HG03280 (cell line): ENCODE measurements around the gene HOXA10.

Source experiments
- ATAC-seq: cut with Tn5 transposase; IDR thresholded peaks from one replicate; pipeline ENCODE4 v1.9.1; 2021; ENCODE audit warnings: mild to moderate bottlenecking, moderate library complexity; ENCODE audit not compliant: unreplicated experiment

HOXA10 gene

GRCh38 chr7:27157702-27158431 lies 16.3 kb downstream of the HOXA10 start:
- ATAC-seq = no peak

- no peak for ATAC-seq
Measured at GRCh38 chr7:27156916-27157701, 17.0 kb downstream of the HOXA10 start.

- no peak for ATAC-seq
Measured at GRCh38 chr7:27156508-27156898, 17.6 kb downstream of the HOXA10 start, which contains the start of gene HOXA7. Gene HOXA7, minus strand, starts transcription at chr7:27156675. Its CDS starts 130 bp downstream, at chr7:27156545.

GRCh38 chr7:27155816-27156507 lies 18.2 kb downstream of the HOXA10 start:
- ATAC-seq = no peak

GRCh38 chr7:27154901-27155815 lies 19.0 kb downstream of the HOXA10 start:
- ATAC-seq = no peak

GRCh38 chr7:27154369-27154768 lies 19.8 kb downstream of the HOXA10 start:
- ATAC-seq = no peak

GRCh38 chr7:27153526-27153925 lies 20.6 kb downstream of the HOXA10 start:
- no peak for ATAC-seq

GRCh38 chr7:27152816-27153442 lies 21.2 kb downstream of the HOXA10 start:
- no peak for ATAC-seq

GRCh38 chr7:27151931-27152815 lies 21.9 kb downstream of the HOXA10 start, which contains the start of gene HOXA3:
Gene HOXA3, minus strand, starts transcription at chr7:27152583. Its CDS starts 41,943 bp downstream, at chr7:27110640.
- ATAC-seq = no peak

GRCh38 chr7:27151341-27151930 lies 22.7 kb downstream of the HOXA10 start:
- no peak for ATAC-seq

GRCh38 chr7:27150568-27151340 lies 23.4 kb downstream of the HOXA10 start:
- ATAC-seq = peak; percentile 86

GRCh38 chr7:27149842-27150567 lies 24.1 kb downstream of the HOXA10 start:
- peak; percentile 6 for ATAC-seq

GRCh38 chr7:27148756-27149641 lies 25.1 kb downstream of the HOXA10 start:
- no peak for ATAC-seq

GRCh38 chr7:27148031-27148755 lies 25.9 kb downstream of the HOXA10 start:
- no peak for ATAC-seq

GRCh38 chr7:27147199-27148030 lies 26.7 kb downstream of the HOXA10 start, which contains the start of gene HOXA6:
Gene HOXA6, minus strand, starts transcription at chr7:27147774. Its CDS starts 25 bp downstream, at chr7:27147749.
- no peak for ATAC-seq
